NCI-H460 (cell line): ENCODE measurements around the gene RASSF1. TPM values are rescaled to one million over a fixed set of nuclear protein-coding genes. Genes with fewer than 3 reads are reported as not detected.

Experiments used
- DNase-seq: peaks from one replicate; pipeline ENCODE4 v3.0.0-alpha.2; 2016; ENCODE audit warnings: low read depth; ENCODE audit errors: extremely low read depth
- total RNA-seq: library from RNA; depleted of rRNA; stranded (reverse); fragments of >200 nt; shearing (Covaris generic); gene quantifications from 2 replicates; pipeline ENCODE4 v1.2.3, GENCODE V29; 2014

Gene RASSF1
- total RNA-seq, 1 experiment from 2014 or later = 8.9 TPM

GRCh38 chr3:50345586-50346234 is 5.1 kb upstream of the RASSF1 start, which contains the start of gene ZMYND10:
Gene ZMYND10 (minus strand): TSS chr3:50345732. CDS start chr3:50345579, 153 bp downstream.
- no peak for DNase-seq

GRCh38 chr3:50345008-50345407 is 4.4 kb upstream of the RASSF1 start:
- DNase-seq = no peak

GRCh38 chr3:50342813-50343633 is 2.4 kb upstream of the RASSF1 start:
- no peak for DNase-seq

DNA sequence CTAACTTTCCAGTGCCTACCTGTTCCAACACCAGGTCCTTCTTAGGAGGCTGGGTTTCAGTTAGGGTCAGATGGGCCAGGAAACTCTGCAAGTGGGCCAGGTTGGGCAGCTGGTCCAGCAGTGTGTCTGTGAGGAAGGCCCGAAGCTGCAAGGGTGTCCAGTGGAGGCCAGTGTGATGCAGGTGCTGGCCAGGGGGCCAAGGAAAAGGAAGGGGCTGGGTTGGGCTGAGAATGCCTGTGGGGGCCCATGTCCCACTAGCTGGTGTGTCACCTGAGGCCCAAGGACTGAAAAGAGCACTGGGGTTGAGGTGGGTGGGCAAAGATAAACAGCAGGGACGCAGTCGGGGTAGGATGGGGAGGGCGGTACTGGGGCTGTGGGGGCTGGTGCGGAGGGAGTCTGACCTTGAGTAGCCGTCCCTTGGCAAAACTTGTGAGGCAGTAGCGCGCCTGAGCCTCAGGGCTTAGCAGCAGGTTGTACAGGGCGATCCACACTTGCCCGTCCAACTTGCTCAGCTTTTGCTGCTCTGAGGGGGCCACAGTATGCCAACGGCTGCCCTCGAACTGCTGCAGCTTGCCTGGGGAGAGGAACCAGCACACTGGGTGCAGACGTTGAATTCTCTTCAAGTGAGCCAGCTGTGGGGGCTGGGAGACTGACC is 1.5 kb upstream of the RASSF1 start:
- no peak for DNase-seq

DNA sequence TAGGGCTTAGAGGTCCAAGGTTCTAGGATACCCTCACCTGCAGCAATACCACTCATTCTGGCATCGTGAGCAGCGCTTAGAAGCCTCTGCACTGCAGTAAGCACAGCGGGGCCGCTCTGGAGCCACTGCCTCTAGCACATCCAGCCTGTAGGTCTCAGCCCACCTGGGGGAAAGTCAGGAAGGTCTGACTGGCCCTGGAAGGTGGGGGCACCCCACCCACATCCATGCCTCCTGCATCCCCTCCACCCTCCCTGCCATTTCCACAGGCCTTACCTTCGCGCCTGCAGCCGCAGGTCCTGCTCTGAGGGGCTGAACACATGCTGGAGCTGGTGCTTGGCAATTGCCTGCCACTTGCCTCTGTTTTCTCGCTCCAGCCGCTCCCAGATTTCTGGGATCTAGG is 901 bp upstream of the RASSF1 start:
- DNase-seq = no peak

- no peak for DNase-seq
These were observed 539 bp downstream of the RASSF1 start for GRCh38 chr3:50340147-50340447.

DNA sequence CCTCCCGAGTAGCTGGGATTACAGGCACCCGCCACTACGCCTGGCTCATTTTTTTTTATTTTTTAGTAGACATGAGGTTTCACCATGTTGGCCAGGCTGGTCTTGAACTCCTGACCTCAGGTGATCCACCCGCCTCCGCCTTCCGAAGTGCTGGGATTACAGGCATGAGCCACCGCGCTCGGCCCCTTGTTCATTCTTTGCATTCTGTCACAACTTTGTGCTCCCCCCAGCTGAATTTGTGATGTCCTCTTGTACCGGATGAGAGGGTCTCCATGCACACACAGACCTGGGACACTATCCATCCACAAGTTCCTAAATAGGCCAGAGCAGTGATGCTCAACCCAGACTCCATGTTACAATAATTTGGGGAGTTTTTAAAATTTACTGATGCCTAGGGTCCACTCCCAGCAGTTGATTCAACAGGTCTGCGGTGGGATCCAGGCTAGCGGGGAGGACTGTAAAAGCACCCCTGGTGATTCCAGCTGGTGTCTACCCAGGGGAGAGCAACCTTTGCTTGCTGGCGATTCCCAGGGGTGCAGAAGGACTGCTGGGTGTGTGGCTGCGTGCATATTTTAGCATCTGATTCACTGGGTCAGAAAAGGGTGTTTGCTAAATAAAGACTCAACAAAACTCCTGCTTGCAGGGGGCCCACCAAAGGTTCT is 1.0 kb downstream of the RASSF1 start:
- no peak for DNase-seq

DNA sequence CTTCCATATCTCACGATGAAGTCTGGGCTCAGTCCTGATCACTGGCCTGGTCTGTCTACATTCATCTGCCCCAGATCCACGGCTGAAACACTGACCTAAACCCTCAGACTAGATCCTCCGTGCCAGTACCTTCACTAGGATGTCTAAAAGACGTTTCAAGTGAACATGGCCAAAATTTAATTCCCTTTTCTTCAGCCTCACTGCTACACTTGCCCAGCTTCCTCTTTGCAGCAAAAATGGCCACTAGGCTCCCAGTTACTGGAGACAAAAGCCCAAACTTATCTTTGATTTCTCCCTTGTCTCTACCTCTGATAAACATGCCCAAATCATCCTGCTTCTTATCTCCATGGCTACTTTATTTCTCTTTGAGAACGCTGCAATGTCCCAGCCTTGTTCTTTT is 1.7 kb downstream of the RASSF1 start:
- DNase-seq = no peak

GRCh38 chr3:50337175-50337861 is 3.3 kb downstream of the RASSF1 start:
- DNase-seq = peak; percentile 97

DNA sequence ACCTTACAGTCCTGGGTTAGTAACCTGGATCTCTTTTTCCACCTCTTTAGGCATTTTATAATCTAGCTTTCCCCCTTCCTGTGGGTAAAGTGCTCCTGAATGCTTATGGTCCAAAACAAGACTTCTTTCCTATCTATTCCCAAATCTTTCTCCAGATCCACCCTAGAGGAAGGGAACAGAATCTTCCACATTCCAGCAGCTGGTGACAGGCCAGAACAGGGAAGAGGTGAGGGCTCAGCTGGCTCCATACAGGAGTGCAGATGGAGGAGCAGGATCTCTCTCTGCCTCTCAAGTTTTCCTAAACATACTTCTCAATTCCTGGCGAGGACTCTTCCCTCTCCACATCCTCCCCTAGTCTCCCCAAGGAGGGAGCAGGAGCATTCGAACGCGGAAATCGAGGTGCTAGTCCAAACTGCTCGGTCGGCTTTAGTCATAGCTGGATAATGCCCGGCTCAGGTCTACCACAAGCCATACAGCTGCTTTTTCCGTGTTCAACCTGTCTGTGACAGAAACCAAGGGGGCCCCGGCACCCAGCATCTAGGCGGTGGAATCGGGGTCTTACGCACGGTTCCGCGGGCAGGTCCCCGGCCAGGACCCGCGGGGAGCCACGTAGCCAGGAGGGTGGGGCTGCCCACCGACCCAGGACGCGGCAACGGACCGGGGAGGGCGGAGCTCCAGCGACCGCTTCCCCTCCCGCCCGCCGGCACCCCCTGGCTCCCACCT is 4.0 kb downstream of the RASSF1 start:
- DNase-seq = no peak

DNA sequence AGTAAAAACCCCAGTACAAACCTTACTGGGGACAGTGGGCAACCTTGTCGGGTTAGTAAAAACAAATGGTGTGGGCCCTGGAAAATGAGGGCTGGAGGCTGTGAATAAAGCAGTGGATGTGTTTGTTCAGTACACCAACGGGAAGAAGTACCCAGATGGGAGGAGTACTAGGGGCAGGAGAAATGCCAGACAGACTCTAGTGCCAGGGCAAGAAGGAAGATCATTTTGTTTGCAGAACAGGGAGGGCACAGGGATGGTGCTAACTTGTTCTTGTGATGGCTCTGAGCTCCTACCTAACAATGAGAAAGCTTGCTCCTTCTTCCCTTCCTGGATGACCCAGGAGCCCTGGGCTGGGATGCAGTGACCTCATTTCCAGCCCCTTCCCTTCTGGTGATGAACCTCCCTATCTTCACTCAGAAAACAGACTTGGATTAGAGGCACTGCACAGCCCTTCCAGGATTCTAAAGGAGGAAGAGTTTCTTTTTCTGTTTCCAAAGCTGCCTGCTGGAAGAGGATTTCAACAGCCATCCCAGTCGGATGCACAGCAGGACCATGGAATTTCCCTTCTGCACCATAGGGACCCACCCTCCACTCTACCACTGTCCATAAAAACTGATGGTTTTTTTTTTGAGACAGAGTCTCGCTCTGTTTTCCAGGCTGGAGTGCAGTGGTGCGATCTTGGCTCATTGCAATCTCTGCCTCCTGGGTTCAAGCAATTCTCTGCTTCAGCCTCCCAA is 6.1 kb downstream of the RASSF1 start:
- DNase-seq = no peak

- DNase-seq = peak; percentile 81
These were observed 6.8 kb downstream of the RASSF1 start for GRCh38 chr3:50333744-50334328.

DNA sequence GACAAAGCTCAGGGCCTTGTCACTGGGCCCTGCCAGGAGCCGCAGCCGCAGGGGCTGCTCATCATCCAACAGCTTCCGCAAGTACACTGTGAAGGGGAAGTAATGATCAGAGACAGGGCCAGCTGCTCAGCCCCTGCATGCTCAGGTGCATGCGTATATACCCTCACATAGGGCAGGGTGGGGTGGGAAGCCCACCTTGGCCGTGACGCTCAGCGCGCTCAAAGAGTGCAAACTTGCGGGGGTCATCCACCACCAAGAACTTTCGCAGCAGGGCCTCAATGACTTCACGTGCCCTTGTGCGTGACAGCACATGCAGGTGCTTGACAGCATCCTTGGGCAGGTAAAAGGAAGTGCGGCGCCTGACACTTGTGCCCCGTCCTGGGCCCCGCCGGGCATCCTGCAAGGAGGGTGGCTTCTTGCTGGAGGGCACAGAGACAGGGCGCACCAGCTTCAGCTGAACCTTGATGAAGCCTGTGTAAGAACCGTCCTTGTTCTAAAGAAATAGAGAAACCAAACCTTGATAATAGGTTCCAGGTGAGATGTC is 9.2 kb downstream of the RASSF1 start:
- no peak for DNase-seq

DNA sequence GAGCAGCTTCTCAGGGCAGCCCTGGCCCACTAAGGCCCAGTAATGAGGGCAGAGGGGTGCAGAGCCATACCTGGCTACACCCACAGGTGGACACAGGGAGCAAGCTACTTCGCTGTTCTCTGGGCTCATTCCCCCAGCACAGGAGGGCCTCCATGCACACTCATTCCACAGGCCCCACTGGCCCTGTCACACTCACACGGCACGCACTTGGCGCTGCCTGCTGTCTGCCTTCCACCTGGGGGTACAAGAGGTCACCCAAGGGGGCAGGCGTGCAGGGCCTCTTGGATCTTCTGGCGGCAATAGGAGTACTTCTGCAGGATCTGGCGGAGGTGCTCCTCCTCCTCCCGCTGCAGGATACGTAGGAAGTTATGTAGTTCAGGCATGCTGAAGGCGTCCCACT is 10.3 kb downstream of the RASSF1 start:
- no peak for DNase-seq

DNA sequence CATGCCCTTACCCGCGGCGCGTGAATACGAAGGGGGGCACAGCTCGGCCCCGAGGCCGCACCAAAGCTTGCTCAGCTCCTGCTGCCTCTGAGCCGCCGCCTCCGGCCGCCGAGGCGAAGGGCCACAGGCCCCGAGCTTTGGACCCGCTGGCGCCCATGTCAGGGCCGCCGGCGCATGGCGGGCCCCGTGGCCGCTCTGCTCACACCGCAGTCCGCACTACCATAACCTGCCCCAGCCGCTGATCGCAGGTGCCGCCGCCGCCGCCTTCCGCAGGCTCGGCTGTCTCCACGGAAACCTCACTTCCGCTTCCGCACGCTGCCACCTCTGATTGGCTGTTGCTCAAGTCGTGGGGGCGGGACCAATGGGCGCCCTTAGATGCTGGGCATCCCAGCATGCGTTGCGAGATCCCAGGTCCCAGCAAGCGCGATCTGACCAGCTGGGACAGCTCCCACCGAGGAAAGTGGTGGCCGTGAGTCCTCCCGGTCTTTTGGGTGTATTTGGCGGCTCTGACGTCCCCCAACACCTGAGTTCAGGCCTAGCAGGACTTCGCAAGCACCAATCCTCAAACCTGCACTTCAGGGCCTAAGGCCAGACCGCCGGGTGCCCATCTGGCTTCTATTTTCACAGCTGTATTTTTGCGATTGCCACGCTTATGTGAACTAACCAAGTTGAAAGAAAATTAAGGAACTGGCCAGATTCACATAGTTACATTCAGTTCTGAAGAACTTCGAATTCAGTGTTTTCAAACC is 12.5 kb downstream of the RASSF1 start, which contains the start of gene TUSC2:
TSS of gene TUSC2 (minus strand) at position 281 of the 749 bp plus-strand sequence. CDS start at position 157, 124 bp downstream.
- DNase-seq = peak; percentile 94

DNA sequence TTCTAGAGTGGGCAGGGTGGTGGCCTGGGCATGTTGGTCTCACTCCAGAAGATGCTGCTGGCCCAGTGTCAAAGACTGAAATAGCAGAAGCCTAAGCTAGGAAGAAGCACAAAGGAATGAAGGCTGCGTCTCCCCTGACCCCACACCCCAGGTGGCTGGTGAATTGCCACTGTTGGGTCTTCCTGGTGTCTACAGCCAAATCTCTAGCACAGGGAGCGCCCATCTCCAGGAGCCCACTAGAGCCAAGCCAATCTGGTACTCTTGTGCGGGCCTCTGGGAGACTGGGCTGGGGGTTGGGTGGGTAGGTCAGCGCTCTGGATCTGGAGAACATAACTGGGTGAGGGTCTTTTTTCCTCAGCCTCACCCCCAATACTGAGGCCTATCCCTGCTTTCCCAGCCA is 13.5 kb downstream of the RASSF1 start:
- no peak for DNase-seq

GRCh38 chr3:50326182-50326541 is 14.5 kb downstream of the RASSF1 start:
- DNase-seq = no peak
